HL-60 (cell line): ENCODE results near the gene TSPEAR.
"Not testable (repeated sequence)": the region's sequence is repeated elsewhere in the genome, so short reads cannot be mapped to it uniquely, and the experiment has no call there.

Experiments used
- DNase-seq, 2 experiments: peaks; one replicate each; pipeline ENCODE4 v3.0.0-alpha.2; 2010 to 2020; ENCODE audit warnings: low read depth in 1 of 2, low spot score in 1 of 2
- H3K27ac ChIP-seq: fragments of 250-450 bp; sonication (Bioruptor Pico); replicated peaks from 2 replicates; pipeline ENCODE4 v1.5.1; 2020; ENCODE audit warnings: mild to moderate bottlenecking, moderate library complexity
- H3K27me3 ChIP-seq: fragments of 250-450 bp; sonication (Bioruptor Pico); 2 replicates; pipeline ENCODE4 v1.5.1; 2021; ENCODE audit warnings: mild to moderate bottlenecking, moderate library complexity; ENCODE audit not compliant: insufficient read depth, poor library complexity, severe bottlenecking
- H3K4me3 ChIP-seq: replicated peaks from 2 replicates; pipeline ENCODE4 v1.5.1; 2011; ENCODE audit warnings: mild to moderate bottlenecking, control low read depth, low read length; ENCODE audit not compliant: insufficient read depth
- CTCF ChIP-seq: IDR thresholded peaks from one replicate; pipeline ENCODE4 v1.5.1; 2011; ENCODE audit warnings: low read length, control low read depth, inconsistent platforms; ENCODE audit not compliant: insufficient read depth
- GABPA ChIP-seq: IDR thresholded peaks from 2 replicates; pipeline ENCODE4 v1.6.1; 2012; ENCODE audit warnings: low read depth
- POLR2AphosphoS5 ChIP-seq: IDR thresholded peaks from 2 replicates; pipeline ENCODE4 v1.6.1; 2012; ENCODE audit warnings: low read depth
- REST ChIP-seq: IDR thresholded peaks from 2 replicates; pipeline ENCODE4 v1.6.1; 2012; ENCODE audit warnings: low read depth; ENCODE audit not compliant: insufficient replicate concordance
- SPI1 ChIP-seq: IDR thresholded peaks from 2 replicates; pipeline ENCODE4 v1.6.1; 2012; ENCODE audit warnings: low read depth, mild to moderate bottlenecking, borderline replicate concordance

Gene TSPEAR

GRCh38 chr21:44700101-44701022 is 11.0 kb downstream of the TSPEAR start:
- DNase-seq = no peak
- H3K27me3 ChIP-seq = peaks cover 34% of the 10 kb centered on the region
- no peak for TF ChIP-seq REST
- TF ChIP-seq POLR2AphosphoS5 = no peak
- no peak for TF ChIP-seq SPI1
- TF ChIP-seq CTCF = no peak
- TF ChIP-seq GABPA = no peak
- no peak overlapping the region for H3K27ac ChIP-seq
- H3K4me3 ChIP-seq = no peak overlapping the region

- TF ChIP-seq SPI1 = no peak
- no peak for TF ChIP-seq GABPA
- TF ChIP-seq CTCF = no peak
- no peak for TF ChIP-seq REST
- peaks cover 33% of the 10 kb centered on the region for H3K27me3 ChIP-seq
- H3K27ac ChIP-seq = no peak overlapping the region
- no peak overlapping the region for H3K4me3 ChIP-seq
- no peak for DNase-seq
Measured at GRCh38 chr21:44699502-44700001, 11.8 kb downstream of the TSPEAR start.

- H3K27ac ChIP-seq = no peak overlapping the region
- no peak for DNase-seq
- peaks cover 33% of the 10 kb centered on the region for H3K27me3 ChIP-seq
- TF ChIP-seq GABPA (no peak), POLR2AphosphoS5 (no peak), REST (no peak)
- no peak overlapping the region for H3K4me3 ChIP-seq
Measured at GRCh38 chr21:44697811-44698734, 13.3 kb downstream of the TSPEAR start.

GRCh38 chr21:44697172-44697810 is 14.1 kb downstream of the TSPEAR start, which contains the start of gene KRTAP10-12:
TSS of gene KRTAP10-12 (plus strand) at chr21:44697172. CDS start at chr21:44697202, 30 bp downstream.
- DNase-seq, H3K4me3 ChIP-seq, H3K27ac ChIP-seq: not testable (repeated sequence)
- H3K27me3 ChIP-seq = peaks cover 29% of the 10 kb centered on the region
